Hematopoietic multipotent progenitor cell (in vitro differentiated cells): ENCODE results near the gene RUSF1. TPM values are rescaled to one million over a fixed set of nuclear protein-coding genes. Genes with fewer than 3 reads are reported as not detected.
"Not testable (repeated sequence)": the region's sequence is repeated elsewhere in the genome, so short reads cannot be mapped to it uniquely, and the experiment has no call there.

Experiments
- DNase-seq, 3 donors: peaks; one replicate each; pipeline ENCODE4 v3.0.0-alpha.2; 2011 to 2015; ENCODE audit warnings: low read depth in 2 of 3, low spot score in 2 of 3
- total RNA-seq: library from RNA; depleted of rRNA; stranded (reverse); fragments of >200 nt; gene quantifications from one replicate; pipeline ENCODE4 v1.2.3, GENCODE V29; 2012

Gene RUSF1
- total RNA-seq, 1 donor: 83.2 TPM

DNA sequence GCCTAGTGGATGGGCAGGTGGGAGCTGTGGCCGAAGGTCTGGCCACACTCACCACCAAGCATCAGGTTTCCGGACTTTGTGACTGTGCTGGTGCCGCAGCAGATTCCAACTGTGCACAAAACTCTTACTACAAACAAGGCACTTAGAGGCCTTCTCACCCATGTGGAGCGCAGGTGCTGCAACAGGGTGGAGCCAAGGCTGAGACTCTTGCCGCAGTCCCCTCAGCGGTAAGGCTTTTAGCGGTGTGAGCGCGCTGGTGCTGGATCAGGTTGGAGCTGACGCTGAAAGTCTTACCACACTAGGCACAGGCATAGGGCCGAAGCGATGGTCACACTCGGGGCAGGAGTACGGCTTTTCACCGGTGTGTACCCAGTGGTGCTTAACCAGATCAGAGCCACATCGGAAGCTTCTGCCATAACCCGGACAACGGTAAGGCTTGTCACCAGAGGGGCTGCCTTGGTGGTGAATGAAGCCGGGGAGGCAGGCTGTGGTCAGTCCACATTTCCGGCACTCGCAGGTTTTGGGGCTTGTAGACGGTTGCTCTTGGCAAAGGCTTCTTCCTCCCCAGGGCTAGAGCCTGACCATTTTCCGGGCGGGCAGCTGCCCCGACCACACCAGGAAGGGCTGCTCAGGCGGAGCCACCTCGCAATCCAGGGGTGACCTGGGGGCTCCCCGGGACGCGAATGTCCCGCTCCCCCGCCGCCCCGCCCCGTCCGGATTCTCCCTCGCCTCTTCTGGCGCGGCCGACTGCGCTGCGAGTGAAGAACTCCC, 49.9 kb downstream of the RUSF1 start:
- DNase-seq: peak; percentile 32 to 89 (median 72)

DNA sequence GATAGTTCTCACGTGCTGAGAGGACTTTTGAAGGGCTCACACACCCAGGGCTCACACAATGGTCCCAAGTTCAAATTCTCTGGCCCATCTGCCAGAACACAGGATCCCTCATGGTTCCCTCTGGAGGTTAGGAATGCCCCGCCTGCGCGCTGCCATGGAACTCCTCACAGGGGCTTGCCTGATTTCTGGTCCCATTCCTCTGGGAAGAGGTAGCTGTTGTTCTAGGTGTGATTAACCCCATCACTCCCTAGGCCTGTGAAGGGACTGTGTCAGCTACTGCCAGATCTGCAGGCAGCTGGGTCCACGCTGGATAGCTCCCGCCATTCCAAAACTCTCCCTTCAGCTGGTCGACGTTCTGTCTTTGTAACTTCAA, 51.2 kb downstream of the RUSF1 start:
- no peak for DNase-seq

DNA sequence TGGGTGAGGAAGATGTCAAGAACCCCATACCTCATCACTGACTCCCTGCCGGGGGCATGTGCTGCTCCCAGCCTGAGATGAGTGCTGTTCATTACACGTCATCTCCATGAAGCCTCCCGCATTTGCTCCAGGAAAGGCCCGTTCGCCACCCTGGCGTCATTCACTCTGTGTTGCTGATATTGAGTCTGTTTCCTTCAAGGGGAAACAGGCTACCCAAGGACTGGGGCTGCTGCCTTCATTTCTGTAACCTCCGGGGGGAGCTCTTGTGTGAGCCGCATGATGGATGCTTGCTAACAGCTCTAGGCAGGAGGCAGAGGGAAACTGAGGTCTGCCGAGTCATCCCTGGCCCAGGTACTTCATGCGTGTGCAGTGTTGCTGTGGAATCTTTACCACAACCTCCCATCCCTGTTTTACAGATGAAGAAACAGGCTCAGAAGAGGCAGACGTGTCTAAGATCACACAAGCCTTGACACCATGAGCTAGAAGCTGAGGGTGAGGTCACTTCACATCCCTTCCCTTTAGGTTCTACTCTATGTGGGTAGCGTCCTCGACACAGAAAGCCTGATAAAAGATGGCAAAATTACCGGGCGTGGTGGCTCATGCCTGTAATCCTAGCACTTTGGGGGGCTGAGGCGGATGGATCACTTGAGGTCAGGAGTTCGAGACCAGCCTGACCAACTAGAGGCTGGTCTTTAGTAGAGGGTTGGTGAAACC, 52.4 kb downstream of the RUSF1 start:
- peak in 2 of 3 donors; percentile 49 to 60 for DNase-seq

- DNase-seq: peak in 1 of 3 donors; percentile 48
Observed at GRCh38 chr16:31453255-31454204, 54.7 kb downstream of the RUSF1 start.

DNA sequence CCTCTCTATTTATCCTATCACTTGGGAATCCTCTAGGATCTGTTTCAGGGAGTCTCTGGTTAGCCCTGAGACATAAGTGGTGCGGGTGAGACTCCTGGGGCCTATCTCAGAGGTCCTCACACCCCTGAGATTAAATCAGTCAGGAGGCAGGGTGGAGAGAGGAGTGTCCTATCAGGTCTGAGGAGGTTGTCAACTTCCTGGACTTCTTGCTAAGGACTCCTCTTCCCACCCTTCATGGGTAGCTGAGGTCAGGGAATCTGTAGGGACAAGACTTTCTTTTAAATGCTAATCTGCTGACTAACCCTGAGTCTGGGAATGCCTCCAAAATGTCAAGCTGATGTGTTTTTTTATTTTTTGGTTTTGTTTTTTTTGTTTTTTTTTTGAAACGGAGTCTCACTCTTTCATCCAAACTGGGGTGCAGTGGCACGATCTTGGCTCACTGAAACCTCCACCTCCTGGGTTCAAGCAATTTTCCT, 55.5 kb downstream of the RUSF1 start:
- no peak for DNase-seq

DNA sequence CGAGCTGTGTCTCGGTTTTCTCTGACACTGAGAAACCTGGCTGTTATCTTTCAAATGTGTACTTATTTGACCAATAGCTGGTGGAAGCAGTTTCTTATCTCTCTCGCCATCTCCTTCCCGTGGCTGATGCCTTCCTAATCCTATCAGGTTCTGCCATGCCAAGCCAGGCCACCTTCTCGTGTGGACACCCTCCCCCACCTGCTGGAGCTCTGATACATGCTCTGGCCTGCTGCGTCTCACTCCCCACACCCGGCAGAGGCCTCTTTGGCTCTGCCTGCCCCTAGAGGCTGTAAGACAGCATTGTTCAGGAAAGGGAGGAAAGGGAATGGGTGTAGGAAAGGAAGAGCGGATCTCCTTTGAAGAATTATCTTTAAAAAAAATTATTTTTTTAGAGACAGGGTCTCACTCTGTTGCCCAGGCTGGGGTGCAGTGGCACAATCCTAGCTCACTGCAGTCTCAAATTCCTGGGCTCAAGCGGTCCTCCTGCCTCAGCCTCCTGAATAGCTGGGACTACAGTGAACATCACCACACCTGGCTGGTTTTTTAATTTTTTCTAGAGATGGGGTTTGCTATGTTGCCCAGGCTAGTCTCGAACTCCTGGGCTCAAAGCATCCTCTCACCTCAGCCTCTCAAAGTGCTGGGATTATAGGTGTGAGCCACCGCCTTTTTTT, 56.4 kb downstream of the RUSF1 start:
- DNase-seq: peak in 1 of 3 donors; percentile 47

GRCh38 chr16:31451201-31451600, 57.0 kb downstream of the RUSF1 start:
- no peak for DNase-seq

DNA sequence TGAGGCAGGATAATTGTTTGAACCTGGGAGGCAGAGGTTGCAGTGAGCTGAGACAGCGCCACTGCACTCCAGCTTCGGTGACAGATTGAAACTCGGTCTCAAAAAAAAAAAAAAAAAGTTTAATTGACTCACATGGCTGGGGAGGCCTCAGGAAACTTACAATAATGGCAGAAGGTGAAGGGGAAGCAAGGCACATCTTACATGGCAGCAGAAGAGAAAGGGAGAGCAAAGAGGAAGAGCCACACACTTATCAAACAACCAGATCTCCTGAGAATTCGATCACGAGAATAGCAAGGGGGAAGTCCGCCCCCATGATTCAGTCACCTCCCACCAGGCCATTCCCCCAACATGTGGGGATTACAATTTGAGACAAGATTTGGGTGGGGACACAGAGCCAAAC, 62.3 kb downstream of the RUSF1 start:
- not testable (repeated sequence) for DNase-seq

DNA sequence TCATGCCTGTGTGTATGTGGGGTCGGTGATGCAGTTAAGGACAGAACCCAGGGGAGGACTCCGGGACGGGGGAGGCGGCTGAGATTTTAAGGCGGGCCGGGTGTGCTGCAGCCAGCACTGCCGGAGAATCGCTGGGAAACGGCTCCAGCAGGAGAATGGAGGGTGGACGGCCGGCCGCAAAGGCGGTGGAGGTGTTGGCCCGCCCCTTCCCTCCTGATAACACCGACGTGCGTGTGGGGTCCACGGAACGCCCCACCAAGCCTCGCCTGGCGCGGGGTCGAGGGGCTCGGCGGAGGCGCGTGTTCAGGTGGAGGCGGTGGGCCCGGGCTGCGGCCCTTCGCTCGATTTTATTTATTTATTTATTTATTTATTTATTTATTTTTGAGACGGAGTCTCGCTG, 66.2 kb downstream of the RUSF1 start:
- no peak for DNase-seq

- no peak for DNase-seq
Observed at GRCh38 chr16:31440516-31441184, 67.5 kb downstream of the RUSF1 start.

GRCh38 chr16:31439519-31439918, 68.7 kb downstream of the RUSF1 start:
- DNase-seq: no peak

Other genes starting within 250 kb of the RUSF1 start
- 6.2 TPM for gene ITGAM, start 248.4 kb downstream of the RUSF1 start, total RNA-seq
- 18.6 TPM for gene ITGAX, start 153.2 kb downstream of the RUSF1 start, total RNA-seq
- not detected for gene ITGAD, start 115.1 kb downstream of the RUSF1 start, total RNA-seq
- gene COX6A2, start 80.0 kb downstream of the RUSF1 start, total RNA-seq: not detected
- 1.1 TPM for gene ZNF843, start 65.6 kb downstream of the RUSF1 start, total RNA-seq
- 39.3 TPM for gene ARMC5, start 48.9 kb downstream of the RUSF1 start, total RNA-seq
- gene TGFB1I1, start 36.2 kb downstream of the RUSF1 start, total RNA-seq: 9.4 TPM
- 0.81 TPM for gene SLC5A2, start 25.3 kb downstream of the RUSF1 start, total RNA-seq
- 1.6 TPM for gene AHSP, start 19.5 kb upstream of the RUSF1 start, total RNA-seq